ENCODE results near the gene ISM1. TPM values are rescaled to one million over a fixed set of nuclear protein-coding genes. Genes with fewer than 3 reads are reported as not detected.

The ISM1 gene
- total RNA-seq, 1 donor from 2014 or later = 24.1 TPM

DNA sequence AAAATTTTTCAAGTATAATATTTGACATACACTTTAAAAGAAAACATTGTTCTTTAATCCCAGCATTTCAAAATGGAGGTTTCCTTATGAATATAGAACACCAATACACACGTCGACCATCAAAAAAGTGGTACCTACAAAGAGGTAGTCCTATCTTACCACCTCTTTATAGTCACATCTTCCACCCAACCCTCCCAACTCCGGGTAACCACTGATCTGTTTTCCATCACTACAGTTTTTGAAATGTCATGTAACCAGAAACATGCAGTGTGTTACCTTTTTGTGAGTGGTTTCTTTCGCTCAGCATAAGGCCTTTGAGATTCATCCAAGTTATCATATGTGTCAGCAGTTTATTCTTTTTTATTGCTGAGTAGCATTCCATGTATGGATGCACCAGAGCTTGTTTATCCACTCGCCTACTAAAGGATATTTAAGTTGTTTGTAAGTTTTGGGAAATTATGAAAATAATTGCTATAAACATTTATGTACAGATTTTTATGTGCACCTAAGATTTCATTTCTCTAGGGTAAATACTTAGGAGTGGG lies 104.8 kb downstream of the ISM1 start:
- intact Hi-C loops (cut with DNase I) = no loop called here
- ATAC-seq (no peak), DNase-seq (ENCODE audit: low spot score) (no peak)

DNA sequence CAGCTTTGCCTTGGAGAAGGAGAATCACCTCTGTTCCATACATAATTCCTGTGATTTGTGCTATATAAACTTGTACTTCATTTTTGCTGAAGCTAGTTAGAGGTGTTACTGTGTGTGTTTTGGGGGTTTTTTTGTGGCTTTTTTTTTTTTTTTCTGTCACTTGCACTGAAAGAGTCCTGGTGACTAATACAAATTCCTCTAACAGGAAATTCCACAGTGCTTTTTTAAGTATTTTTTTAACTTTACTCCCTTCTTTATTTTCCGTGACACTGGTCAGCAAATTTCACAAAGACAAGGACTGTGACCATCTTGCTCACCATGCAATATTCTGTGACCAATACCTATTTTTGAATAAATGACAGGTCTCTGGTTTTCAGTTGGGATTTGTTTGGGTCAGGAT lies 110.5 kb downstream of the ISM1 start:
- ATAC-seq = no peak
- DNase-seq (ENCODE audit: low spot score) = no peak
- intact Hi-C loops (cut with DNase I) = no loop called here

DNA sequence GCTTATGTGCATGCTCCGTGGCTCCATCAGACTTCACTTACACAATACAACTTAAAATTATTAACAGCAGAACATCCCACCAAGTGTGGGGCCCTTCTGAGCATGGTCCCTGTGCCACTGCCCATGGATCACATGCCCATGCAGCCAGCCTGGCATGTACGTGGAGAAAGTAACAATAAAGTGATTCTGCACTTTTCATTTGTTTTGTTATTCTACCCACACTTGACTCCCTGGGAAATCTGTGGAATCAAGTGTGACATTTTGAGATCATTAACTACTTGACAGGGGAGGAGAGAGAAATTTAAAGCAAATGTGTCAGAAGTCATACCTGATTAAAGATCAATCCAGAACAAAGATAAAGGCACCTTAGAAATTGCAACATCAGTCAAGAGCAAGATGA lies 112.0 kb downstream of the ISM1 start:
- DNase-seq (ENCODE audit: low spot score) (no peak), ATAC-seq (no peak)
- intact Hi-C loops (cut with DNase I) = no loop called here

DNA sequence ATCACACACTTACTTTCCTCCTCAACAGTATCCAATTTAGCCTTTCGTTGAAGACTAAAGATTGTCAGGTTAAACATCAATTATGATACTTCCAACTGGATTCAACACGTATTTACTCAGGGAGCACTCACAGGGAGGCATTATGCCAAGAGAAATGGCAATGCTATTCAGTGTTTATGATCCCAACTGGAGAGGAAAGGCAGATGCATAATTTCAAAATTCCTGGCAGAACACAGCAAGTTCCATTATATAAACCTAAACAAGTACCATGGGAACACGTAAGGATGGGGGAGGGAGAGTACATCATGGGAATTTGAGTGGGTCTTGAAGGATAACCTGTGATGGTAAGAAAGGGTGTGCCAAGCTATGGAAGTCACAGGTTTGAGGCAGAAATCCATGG lies 112.7 kb downstream of the ISM1 start:
- ATAC-seq = no peak
- no peak for DNase-seq (ENCODE audit: low spot score)
- intact Hi-C loops (cut with DNase I) = no loop called here

DNA sequence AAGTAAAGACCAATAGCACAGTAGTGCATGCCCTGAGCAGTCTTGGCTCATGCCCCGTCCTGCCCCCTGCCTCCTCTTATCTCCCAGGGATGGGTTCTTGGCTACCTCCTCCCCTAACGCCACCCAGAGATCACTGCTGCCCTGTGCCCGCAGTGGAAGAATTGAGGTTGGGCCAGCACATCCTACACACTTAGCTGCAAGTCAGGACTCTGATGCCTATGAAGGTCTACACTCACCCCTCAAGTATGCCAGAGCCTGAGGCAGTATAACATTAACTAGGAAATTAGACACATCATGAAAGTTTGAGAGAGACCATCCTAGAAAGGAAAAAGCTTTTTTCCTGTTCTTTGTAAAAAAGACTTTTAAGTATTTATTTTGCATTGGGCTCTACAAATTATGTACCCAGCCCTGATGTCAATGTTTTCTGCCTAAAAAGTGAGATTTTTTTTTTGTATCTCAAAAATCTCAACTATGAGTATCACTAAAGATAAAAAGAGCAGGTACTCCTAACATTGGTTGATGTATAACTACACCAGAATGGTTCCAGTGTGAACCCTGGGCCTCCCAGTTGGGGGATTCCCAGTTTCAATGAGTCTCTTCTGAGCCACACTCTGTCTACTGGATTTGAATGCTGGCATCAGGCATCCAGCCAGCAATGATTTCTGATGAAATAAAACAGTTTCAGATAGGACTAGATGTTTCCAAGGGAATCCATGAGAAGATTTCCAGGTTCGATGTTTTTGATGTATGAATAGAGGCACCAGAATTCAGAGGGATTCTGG lies 115.4 kb downstream of the ISM1 start:
- intact Hi-C loops (cut with DNase I) = no loop called here
- DNase-seq (ENCODE audit: low spot score) (no peak), ATAC-seq (no peak)

DNA sequence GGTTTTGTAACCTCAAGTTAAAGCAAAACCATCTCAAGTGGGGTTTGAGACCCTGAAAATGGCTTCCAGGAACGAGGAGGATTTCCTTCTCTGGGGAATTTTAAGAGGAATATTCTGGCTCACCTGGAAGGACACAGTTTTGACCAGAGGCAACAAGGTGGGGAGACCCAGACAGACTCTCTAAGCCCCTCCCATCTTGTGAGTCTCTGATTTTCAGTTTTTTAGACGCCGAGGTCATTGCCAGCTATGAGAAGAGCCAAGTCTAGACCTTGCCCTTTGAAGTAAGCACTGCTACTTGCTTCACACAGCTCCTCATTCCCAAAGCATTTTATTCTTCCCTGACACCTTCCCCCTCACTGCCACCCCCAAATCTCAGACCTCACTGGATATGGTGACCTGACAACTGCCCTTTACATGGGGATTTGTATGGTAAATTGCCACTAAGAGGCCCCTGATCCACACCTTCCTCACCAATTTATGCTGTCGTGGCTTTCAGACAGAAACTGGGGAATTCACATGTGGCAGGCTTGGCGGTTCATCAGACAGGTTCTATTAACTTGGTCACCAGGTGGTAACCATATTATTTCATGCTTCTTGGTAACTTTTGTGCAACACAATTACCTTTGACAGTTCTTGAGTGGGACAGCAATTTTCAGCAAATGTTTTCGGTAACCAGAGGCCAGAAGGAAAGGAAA lies 116.2 kb downstream of the ISM1 start:
- DNase-seq (ENCODE audit: low spot score) = no peak
- intact Hi-C loops (cut with DNase I) = no loop called here
- ATAC-seq = no peak

DNA sequence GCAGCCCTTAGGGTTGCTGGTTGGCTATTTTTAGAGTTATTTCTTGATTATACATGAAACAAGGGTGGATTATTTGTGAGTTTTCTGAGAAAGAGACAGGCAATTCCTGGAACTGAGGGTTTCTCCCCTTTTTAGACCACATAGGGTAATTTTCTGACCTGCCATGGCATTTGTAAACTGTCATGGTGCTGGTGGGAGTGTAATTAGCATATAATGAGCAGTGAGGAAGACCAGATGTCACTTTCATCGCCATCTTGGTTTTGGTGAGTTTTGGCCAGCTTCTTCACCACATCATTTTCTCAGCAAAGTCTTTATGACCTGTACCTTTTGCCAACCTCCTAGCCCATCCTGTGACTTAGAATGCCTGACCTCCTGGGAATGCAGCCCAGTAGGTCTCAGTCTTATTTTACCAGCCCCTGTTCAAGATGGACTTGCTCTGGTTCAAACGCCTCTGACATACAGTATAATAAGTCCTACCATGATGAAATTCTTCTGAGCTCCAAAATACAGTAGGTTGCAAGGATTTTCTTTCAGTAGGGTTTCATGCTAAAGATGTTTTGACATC lies 117.1 kb downstream of the ISM1 start:
- intact Hi-C loops (cut with DNase I) = no loop called here
- ATAC-seq (no peak), DNase-seq (ENCODE audit: low spot score) (no peak)

DNA sequence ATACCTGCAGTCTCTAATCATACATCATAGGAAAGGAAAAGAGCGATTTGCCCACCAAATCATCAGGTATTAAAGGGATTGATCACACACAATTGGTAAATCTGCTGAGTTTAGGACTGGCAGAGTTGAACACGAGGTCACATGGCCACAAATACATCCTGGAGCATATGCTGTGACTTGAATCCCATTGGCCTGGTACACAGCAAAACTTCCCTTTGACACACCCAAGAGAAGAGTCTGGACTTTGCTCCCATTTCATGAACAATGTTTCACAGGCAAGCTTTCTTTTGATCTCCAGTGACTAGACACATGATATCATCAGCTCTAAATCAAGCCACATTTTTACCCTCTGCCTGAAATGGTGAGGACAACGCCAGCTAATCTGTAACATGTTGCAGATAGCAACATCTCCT lies 117.9 kb downstream of the ISM1 start:
- intact Hi-C loops (cut with DNase I) = no loop called here
- DNase-seq (ENCODE audit: low spot score) = no peak
- no peak for ATAC-seq

DNA sequence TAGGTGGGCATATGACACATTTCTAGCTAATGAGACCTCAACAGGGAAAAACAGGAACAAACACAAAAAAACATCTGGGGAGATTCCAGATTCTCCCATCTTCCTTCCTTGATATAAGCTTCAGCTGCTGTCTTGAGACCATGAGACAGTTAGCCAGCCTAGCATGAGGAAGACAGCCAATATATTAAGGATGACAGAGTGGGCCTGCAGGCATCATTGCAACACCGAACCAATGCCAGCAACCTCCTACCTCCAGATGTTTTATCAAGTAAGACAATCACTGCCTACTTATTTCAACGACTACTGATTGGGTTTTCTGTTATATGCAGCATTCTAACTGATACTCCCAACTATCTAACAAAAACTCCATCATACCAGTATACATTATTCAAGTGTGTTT lies 119.0 kb downstream of the ISM1 start:
- intact Hi-C loops (cut with DNase I) = no loop called here
- DNase-seq (ENCODE audit: low spot score) (no peak), ATAC-seq (no peak)

DNA sequence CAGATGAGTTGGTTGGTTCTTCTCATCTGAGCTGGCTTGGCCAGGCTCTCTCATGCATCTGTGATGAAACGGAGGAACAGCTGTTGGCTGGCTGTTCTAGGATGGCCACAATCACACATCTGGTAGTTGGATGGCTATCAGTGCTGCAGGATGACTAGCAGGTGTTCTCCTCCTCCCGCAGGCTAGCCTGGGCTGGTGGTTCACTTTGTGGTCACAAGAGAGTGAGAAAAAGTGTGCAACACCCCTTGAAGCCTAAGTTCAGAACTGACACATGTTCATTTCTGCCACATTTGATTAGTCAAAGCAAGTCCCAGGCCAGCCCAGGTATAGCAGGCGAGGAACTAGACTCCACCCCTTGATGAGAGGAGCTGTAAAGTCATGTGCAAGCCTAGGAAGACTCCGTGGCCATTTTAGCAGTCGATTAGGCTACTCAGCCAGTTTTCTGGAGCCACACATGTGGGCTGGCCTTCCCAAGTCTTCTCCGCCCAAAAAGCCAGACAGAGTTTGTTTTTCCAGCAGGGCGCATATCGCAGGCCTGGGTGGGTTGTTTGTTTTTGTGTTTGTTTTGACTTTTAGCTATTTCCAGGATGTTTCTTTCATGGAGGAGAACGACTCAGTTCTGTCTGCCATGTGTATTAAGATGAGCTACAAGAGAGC lies 120.8 kb downstream of the ISM1 start:
- DNase-seq (ENCODE audit: low spot score) (no peak), ATAC-seq (no peak)
- intact Hi-C loops (cut with DNase I) = no loop called here

DNA sequence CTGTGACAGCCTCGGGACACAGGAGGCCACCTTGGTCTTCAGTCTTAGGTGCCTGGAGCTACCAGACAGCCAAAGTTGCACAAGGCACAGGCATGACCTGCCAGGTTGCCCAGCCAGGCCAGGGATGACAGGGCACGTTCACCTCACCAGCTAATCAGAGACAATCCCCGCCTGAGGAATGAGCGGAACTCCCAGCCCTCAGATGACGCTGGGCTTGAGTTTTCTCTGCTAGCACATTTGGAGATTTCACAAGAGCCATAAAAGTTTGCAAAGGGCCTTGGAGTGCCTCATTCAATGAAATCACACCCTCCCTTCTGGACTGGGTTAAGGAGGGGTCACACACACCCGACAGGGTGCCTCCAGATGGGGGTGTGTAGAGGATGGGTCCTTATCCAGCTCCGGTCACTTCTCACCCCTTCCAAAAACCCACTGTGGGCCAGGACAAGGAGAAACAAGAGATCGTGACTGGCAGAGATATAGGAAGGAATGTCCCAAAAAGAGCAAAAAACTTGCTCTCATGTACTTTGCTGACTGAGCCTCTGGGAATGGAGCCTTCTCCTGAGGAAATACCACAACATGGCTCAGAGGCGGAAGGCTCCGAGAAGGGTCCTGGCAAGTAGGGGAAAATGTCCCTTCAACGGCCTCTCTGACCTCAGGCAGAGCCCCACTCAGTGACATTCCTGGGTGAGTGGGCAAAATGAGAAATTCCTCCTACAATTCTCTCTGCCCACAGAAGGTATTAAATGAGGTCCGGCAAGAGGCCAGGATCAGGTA lies 121.6 kb downstream of the ISM1 start:
- peak; percentile 50 for ATAC-seq
- intact Hi-C loops (cut with DNase I) = no loop called here
- no peak for DNase-seq (ENCODE audit: low spot score)

DNA sequence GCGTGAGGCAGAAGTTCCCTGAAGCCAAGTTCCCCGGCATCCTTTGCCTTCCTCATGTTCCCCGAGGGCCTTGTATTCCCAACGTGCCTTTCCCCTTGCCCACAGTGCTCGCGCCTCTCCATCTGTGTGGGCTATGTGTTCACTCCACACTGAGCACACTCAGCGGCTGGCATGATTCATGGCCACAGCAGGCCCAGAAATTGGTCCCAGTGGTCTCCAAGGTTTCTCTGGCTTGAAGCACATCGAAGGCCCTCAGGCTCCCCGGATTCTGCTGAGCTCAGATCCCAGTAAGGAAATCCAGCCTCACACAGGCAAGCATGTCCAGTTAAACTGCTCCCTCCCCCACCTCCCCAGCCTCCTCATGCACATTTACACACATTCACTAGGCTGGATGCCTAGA lies 123.6 kb downstream of the ISM1 start:
- DNase-seq (ENCODE audit: low spot score) (no peak), ATAC-seq (no peak)
- intact Hi-C loops (cut with DNase I) = no loop called here

DNA sequence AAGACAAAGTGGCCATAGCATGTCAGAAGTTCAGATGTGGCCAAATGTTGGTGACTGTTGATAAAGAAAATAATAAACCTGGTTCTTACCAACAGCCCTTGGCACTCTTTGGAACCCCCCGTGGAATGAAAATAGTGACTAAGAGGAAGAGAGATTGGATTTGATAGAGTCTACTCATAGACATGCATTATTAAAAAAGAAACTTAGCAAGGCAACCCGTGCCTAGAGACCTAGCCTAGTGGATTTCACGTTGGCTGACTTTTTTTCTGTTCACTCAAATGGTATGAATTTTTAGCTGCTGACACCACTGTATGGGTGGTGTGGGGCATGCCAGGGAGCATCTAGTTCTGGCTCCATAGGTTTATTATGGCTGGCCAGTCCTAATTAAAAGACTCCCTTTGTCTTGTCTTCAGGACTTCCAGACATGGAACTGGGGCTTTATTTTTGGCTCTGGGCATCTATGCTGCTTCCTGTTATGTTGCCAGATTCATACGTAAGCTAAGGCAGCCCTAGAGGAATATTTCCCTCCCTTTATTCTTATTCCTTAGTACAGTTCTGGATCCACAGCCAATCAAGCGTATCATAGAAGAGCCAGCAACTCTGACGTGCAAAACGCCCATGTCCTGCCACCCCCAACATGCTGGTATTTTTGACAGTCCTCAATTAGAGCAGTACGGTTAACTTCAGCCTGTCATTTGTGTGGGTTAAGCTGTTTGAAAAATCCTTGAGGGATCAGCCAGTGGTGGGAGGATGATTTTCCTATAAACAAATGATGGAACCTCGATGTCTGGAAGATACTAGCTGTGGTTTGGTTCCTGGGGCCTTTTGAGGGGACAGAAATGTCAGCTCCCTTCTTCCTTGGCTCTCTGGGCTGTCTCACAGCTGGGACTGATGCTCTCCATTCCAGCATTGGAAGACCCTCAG lies 127.5 kb downstream of the ISM1 start:
- intact Hi-C loops (cut with DNase I) = no loop called here
- no peak for ATAC-seq

DNA sequence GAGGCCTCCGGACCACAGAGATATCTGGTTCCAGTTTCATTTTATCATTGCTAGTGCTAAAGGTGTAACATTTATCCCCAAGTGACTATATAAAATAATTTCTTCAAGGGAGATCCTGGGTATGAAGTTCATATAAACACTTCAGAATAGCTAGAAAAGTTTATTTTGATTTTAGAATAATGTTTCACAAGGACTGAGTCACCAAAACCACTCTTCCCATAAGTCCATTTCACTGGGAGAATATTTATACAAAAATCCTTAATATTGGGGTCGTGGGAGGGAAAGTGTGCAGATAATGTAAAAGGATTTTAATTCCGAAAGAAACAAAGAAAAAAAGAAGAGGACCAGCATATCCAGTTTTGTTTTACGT lies 128.1 kb downstream of the ISM1 start:
- no peak for ATAC-seq
- intact Hi-C loops (cut with DNase I) = no loop called here

More for the DNA sequence above, 127.5 kb downstream of the ISM1 start:
- DNase-seq (ENCODE audit: low spot score) = no peak

More for the DNA sequence above, 128.1 kb downstream of the ISM1 start:
- no peak for DNase-seq (ENCODE audit: low spot score)
